NCI-H1694 treated with DMSO at 0.1 percent for 48 hours (cell line): ENCODE measurements around the gene BLTP2.
"Not testable (repeated sequence)": the region's sequence is repeated elsewhere in the genome, so short reads cannot be mapped to it uniquely, and the experiment has no call there.

ENCODE experiments used
- DNase-seq: peaks from one replicate; lab custom pipeline; 2025; lab: John Stamatoyannopoulos, UW

The BLTP2 gene

GRCh38 chr17:28646039-28646754 is 1.2 kb upstream of the BLTP2 start:
- no peak for DNase-seq

GRCh38 chr17:28645576-28645939 is 600 bp upstream of the BLTP2 start:
- no peak for DNase-seq

DNA sequence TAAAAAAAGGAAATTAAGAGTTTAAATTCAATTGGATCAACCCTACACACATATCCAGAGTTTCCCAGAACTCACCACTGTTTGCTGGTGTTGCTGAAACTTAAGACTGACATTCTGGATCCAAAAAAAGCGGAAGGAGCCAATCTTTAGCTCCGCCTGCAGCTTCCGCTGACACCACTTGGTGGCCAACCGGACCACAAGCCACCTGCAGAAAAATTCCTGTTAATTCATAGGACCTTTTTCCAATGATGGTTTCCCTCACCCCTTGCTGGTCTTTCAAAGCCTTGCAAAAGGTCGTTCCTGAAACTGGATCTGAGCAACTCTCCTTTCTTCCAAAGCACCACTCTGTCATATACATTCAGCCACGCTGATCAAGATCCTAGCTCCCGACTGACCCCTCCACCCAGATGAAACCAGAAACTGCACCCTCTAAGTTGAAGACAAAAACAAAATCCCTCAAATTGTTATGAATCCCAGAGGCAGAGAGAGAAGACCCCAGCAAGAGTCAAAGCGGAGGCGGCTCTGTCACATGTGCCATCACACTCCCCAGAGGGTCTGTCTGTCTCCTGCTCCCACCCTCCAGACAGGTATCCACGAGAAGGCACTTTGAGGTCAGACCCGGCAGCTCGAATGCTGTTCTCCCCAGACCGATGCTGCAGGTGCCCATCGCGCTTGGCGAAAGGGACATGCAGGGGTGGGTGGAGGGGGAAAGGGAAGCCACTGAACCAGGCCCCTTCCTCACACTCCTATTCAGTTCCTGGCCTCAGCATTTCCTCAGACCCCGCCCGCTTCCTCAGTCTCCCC is 773 bp downstream of the BLTP2 start:
- DNase-seq: no peak

GRCh38 chr17:28641579-28641978 is 3.4 kb downstream of the BLTP2 start:
- no peak for DNase-seq

GRCh38 chr17:28635506-28635905 is 9.5 kb downstream of the BLTP2 start:
- DNase-seq: no peak

DNA sequence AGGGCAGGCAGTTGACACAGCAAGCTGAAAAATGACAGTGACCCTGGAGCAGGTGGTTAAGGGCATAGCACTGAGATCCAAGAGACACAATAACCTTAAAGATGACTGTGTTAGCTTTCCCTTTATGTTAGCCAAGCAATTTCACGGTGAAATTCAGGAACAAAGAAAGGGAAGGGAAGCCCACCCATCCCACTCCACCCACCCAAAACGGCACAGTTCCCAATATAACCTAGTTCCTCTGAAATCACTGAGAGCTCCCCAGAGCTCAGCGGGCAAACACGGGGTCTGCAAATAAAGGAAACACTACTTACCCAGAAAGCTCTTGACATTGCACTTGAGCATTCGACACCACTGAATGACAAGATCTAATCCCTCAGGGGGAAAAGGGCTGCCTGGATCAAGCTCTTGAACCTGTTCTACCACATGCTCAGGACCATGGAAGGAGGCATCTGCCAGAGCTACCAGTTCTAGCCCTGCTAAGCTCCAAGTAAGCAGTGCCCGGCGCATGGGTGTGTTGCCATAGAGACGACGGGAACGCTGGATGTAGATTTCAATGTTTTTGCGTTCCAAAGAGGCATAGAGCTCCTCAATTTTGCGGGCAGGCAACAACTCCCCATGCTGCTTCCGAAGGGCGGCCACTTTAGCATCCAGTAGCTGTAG is 10.6 kb downstream of the BLTP2 start:
- DNase-seq: no peak

- no peak for DNase-seq
These were observed 18.1 kb downstream of the BLTP2 start for GRCh38 chr17:28626818-28627217.

GRCh38 chr17:28624148-28624547 is 20.8 kb downstream of the BLTP2 start:
- DNase-seq: no peak

DNA sequence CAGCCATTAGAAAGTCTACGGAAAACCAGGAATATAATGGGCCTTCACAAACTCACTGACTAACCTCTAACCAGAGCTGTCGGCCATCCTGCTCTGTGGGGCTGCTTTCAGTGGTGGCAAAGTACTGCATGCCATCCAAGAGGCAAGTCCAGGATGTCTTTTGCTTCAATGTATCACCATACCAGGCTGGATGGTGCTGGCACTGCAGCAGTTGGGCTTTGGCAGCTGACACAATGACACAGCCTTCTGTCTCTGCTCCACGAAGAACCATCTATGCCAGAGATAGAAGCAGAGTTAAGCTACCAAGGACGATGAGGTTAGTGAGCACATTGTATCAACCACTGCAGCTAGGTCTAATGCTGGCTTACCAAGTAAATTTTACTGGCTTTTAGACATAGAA is 21.3 kb downstream of the BLTP2 start:
- no peak for DNase-seq

DNA sequence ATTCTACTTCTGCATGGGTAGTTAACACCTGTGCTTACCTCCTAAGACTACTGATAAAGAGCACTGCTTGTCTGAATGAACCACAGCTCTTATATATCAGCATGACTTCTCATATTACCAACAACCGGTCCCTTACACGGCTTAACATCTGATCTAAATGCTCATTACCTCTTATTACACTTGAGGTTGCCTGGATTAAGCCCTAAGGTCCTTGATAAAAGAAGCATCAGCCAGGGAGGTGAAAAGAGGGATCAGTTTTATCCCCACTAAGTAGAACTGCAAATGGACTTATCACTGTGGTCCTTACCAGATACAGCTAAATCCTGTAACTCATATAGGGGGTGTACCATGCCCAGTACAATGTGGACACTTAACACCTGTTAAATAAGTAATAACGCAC is 22.8 kb downstream of the BLTP2 start:
- DNase-seq: no peak

- DNase-seq: no peak
These were observed 24.9 kb downstream of the BLTP2 start for GRCh38 chr17:28620010-28620409.

- DNase-seq: no peak
These were observed 26.5 kb downstream of the BLTP2 start for GRCh38 chr17:28618464-28618863.

DNA sequence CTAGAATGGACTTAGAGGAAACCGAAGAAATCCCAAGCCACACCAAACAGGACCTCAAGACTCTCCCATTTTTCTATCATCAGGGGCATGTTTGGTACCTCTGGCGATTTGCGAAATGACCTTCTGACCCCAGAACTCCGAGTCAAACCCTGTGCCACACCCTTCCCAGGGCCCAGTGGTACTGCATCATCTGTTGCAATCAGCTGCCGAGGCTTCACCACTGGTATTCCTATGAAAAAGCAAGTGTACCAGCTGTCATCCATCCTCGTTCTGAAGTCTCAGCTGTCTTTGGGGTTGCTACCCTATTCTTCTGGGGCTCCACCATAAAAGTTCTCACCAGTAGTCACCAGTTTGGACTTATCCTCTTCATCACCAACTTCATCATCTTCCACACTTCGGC is 28.7 kb downstream of the BLTP2 start:
- no peak for DNase-seq

- DNase-seq: no peak
These were observed 29.6 kb downstream of the BLTP2 start for GRCh38 chr17:28615260-28615940.

DNA sequence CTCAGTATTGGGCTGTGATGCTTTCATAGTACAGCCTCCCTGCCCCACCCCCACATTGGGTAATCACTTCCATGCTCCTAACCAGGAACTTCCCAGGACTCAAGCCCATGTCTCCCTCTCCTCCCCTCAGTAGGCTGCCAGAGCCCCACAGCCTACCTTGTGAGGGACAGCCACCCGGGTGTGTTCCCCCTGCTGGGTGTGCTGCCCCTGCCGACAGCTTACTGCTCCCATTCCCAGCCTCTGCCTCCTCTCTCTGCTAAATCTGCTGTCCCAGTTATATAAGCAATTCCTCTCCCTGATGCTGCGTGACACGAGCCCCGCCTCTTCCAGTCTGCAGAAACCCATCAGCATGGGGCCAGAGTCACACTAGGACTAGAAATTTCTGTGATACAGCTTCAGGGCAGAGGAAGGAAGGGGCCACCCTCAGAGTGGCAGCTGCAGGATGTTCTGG is 31.0 kb downstream of the BLTP2 start, which contains the start of gene RSKR:
Gene RSKR (minus strand): TSS at position 255 of the 451 bp plus-strand sequence. CDS start 24 bp downstream, at position 231.
- DNase-seq: no peak

DNA sequence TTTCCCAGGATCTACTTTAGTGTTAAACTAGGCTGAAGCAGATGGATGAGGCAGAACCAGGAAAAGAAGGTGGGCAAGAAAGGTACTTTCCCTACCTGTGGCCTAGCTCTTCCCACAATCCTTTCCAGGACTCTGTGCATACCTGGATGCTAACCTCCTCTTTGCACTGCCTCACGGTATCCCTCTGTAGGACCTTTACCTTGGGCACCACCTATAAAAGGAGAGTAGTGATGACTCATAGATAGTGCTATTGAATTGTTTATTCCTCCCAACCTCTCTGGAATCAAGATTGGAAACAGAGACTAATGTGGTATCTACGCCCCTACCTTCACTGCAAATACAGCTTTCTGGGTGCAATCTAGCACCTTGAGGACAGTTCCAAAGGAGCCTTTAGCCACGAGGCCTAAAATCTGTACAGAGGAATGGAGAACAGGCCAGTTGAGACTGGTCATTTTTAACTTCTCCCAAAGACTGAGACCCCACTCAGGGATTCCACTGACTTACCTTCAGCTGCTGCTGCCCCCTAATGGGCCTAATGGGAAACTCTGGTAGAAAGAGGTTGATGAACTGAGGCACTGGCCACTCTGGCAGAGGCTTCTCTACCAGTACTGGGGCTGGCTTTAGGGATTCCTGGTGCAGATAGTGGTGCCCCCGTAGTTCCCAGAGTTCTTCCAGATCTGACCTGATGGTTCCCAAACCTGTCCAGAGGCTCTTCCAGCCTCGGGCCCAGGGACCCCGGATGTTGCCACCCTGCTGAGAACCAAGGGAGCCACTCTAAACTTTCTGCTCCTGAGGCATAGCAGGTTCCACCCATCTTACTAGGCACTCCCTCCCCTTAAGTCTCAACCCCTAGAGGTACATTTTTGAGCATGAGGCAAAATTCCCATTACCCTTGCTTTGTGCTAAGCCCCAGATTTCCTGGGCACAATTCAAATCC is 31.8 kb downstream of the BLTP2 start:
- DNase-seq: no peak

GRCh38 chr17:28612531-28612930 is 32.4 kb downstream of the BLTP2 start:
- DNase-seq: no peak

- DNase-seq: no peak
These were observed 34.6 kb downstream of the BLTP2 start for GRCh38 chr17:28610376-28610775.

- DNase-seq: not testable (repeated sequence)
These were observed 40.9 kb downstream of the BLTP2 start for GRCh38 chr17:28604031-28604430.

- DNase-seq: peak; percentile 62
These were observed 45.4 kb downstream of the BLTP2 start for GRCh38 chr17:28599311-28600184.
